HG02759 (cell line): ENCODE data around the gene DNAJC27.
"Not testable (repeated sequence)": the region's sequence is repeated elsewhere in the genome, so short reads cannot be mapped to it uniquely, and the experiment has no call there.

Experiments
- ATAC-seq: cut with Tn5 transposase; IDR thresholded peaks from one replicate; pipeline ENCODE4 v1.9.1; 2021; ENCODE audit warnings: mild to moderate bottlenecking, moderate library complexity; ENCODE audit not compliant: unreplicated experiment

Gene DNAJC27

DNA sequence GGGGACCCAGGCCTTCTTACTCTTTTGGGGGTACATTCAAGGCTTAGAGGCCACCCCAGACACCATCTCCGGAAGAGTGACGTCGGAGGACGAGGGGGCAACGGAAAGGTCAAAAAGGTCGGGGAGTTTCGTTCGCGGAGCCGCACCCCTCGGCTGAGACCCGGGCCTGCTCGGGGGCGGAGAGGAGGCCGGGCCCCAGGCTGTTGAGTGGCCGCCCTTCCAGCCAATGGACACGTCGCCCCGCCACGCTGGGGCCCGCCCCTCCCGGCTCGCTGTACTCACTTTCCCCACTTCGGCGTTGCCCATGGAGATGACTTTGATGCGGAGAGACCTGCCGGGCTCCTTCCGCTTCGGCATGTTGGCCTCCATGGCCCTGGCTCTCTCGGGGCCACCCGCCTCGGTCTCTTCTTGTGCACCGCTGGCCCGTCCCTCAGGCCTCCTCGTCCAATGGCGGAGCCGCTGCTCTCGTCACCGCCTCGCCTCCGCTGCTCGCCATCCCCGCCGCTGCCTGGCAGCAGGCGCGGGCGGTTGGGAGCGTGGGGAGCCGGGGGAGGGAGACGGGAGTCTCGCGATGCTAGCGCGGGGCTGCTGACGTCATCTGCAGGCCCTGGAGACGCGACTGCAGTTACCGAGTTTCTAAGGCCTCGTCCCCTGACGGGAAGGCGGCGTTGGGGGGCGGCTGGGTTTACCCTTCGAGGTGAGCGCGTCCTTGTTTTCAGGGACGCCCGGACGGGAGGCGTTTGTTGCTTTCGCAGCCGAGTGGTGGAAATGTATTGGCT is at the start of gene DNAJC27:
TSS of gene DNAJC27 (minus strand) at position 420 of the 779 bp plus-strand sequence. CDS start at position 369, 51 bp downstream.
- peak; percentile 94 for ATAC-seq

DNA sequence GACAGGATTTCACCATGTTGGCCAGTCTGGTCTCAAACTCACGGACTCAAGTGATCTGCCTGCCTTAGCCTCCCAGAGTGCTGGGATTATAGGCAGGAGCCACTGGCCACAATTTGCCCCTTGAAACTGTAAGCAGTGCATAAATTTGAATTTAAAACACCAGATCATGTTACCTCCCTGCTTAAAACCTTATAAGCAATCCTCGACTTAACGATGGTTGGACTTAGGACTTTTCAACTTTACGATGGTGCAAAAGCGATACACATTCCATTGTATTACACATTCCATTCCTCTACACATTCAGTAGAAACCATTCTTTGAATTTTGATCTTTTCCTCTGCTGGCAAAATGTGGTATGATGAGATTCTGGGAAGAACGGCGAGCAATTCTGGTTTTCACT is 46.9 kb upstream of the DNAJC27 start:
- no peak for ATAC-seq

GRCh38 chr2:25014631-25015030 is 42.9 kb upstream of the DNAJC27 start:
- ATAC-seq: no peak

GRCh38 chr2:25011342-25011741 is 39.6 kb upstream of the DNAJC27 start:
- not testable (repeated sequence) for ATAC-seq

DNA sequence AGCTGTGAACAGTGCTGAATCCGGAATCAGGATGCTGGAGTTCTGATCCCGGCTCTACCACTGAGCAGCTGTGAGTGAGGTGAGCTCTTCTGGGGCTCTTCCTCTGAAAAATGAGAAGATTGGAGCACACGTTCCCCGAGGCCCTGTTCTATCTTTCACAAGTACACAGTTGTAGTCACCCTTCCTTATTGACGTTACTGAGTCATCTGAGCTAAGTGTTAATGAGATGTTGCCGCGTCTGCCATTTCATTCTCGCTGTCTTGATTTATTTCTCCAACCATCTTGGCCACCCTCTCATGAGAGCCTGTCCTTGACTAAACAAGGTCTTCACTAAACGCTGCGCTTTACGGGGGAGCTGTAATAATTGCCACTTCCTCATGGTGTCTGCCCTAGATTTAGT is 38.2 kb upstream of the DNAJC27 start:
- no peak for ATAC-seq

GRCh38 chr2:25002066-25002465 is 30.3 kb upstream of the DNAJC27 start:
- ATAC-seq: no peak

GRCh38 chr2:25001325-25001637 is 29.5 kb upstream of the DNAJC27 start:
- no peak for ATAC-seq

- no peak for ATAC-seq
Observed at GRCh38 chr2:25000503-25001324, 29.0 kb upstream of the DNAJC27 start.

DNA sequence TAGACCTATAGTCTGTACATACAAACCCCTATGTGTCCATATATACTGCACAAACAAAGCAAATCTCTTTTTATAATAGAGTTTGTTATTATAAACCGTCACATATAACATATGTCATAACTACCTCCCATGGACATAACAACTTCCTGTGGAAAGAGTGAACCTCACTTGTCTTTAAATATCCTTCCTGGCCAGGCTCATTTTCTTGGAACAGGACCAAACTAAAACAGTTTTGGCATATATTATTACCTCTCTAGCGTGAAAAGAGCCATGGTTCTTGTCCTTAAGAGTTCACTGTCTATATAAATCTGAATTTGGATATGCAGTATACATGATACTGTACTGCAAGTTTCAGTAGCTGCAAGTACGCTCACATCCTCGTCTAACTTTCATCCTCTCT is 28.3 kb upstream of the DNAJC27 start:
- no peak for ATAC-seq

GRCh38 chr2:24999097-24999496 is 27.3 kb upstream of the DNAJC27 start:
- ATAC-seq: not testable (repeated sequence)

GRCh38 chr2:24994146-24994724 is 22.5 kb upstream of the DNAJC27 start:
- no peak for ATAC-seq

GRCh38 chr2:24993406-24994145 is 21.8 kb upstream of the DNAJC27 start:
- ATAC-seq: no peak

DNA sequence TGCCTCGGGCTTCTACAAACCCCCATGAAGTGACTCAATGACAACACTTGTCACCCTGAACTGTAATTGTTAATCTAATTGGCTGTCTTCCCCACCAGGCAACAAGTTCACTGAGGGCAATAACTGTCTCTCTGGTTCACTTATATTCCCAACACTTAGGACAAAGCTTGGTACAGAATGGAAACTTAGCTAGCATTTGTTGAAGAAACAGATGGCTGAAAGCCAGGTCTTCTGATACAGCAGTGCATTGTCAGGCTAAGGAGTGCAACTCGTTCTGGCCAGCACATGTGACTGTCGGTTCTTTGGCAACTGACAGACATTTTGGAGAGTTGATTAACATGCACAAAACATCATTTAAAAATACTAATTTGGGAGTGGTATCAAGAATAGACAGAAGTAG is 14.6 kb upstream of the DNAJC27 start:
- ATAC-seq: no peak

DNA sequence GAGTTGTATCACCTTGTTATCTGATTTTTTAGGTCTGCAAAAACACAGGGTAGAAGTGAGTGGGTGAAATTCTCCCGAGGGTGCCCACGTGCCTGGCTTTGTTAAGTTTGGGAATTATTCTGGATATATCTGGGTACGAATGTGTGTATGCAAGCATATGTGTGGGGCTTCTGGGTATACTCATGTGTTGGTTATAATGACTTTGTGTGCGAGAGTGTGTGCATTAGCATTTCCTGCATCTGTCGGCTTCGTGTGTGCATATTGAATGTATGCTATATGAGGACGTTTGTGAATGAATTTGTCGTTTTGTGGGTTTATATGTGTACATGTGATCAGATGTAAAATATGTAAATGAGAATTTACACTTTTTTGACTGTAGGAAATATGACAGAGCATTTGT is 13.8 kb upstream of the DNAJC27 start:
- ATAC-seq: no peak

DNA sequence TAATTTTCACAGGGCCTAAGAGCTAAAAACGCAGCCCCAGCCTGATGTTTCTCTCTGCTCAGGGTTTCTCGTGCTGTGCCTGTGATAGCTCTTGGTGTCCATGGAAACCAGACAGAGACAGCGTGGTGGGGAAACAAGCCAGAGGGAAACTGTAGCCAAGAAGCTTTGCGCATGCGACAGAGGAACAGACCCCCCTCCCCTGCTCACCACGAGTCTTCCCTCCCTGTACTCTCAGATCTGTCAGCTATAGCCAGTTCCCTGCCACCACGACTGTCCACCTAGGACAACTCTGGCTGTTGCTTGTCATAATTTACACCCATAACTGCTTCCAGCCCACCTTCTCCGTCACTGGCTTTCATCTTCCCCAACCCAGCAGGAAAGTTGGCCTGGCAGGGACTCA is 13.2 kb upstream of the DNAJC27 start:
- no peak for ATAC-seq

DNA sequence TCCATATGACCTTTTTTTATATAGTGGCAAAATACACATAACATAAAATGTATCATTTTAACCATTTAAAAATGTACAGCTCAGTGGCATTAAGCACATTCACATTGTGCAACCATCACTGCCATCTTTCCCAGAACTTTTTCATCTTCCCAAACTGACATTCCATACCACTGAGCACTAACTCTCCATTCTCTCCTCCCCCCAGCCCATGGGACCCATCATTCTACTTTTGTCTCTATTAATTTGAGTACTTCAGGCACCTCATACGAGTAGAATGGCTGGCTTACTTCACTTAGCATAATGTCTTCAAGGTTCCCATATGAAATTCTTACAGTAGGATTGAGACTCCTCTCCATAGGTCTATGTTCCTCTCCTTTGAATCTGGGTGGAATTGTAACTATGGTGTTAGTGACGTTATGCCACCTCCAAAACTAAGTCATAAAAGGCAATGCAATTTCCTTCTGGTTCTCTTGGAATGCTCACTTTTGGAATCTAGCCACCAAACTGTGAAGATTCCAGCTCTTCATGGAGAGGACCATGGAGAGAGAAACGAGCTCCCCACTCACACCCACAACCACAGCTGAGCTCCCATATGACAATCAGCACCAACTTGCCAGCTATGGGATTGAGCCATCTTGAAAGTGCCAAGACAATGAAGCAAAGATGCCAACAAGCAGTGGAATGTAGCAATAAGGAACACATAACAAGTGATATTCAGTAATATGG is 9.8 kb upstream of the DNAJC27 start:
- no peak for ATAC-seq

DNA sequence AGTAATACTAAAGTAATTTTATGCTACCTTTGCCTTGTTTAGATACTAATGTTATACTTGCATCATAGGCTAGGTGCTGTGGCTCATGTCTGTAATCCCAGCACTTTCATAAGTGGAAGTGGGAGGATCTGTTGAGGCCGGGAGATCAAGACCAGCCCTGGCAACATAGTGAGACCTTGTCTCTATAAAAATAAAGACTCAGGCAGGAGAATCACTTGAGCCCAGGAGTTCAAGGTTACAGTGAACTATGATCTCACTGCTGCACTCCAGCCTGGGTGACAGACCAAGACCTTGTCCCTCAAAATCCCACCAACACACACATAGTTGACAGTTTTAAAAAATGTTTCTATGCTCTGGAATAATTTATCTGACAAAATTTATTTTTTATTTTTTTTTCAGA is 6.9 kb upstream of the DNAJC27 start:
- no peak for ATAC-seq

DNA sequence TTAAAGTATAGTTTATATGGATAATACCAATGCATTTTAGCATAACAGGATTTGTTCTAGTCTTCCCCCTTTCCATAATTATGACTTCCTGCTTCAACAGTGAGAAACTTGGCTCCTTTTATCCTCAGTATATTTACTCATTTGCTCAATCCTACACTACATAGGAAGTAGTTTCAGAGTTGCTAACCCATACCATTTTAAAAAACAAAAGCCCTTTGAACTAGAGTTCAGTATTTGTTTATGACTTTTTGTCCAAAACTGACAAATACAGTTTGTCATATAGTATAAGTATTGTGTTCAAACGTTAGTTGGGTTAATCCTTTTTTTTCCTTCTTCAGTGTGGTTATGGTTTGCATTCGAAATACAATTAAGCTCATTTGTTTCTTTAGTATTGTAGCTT is 5.9 kb upstream of the DNAJC27 start:
- ATAC-seq: no peak

GRCh38 chr2:24973812-24974211 is 2.1 kb upstream of the DNAJC27 start:
- no peak for ATAC-seq

DNA sequence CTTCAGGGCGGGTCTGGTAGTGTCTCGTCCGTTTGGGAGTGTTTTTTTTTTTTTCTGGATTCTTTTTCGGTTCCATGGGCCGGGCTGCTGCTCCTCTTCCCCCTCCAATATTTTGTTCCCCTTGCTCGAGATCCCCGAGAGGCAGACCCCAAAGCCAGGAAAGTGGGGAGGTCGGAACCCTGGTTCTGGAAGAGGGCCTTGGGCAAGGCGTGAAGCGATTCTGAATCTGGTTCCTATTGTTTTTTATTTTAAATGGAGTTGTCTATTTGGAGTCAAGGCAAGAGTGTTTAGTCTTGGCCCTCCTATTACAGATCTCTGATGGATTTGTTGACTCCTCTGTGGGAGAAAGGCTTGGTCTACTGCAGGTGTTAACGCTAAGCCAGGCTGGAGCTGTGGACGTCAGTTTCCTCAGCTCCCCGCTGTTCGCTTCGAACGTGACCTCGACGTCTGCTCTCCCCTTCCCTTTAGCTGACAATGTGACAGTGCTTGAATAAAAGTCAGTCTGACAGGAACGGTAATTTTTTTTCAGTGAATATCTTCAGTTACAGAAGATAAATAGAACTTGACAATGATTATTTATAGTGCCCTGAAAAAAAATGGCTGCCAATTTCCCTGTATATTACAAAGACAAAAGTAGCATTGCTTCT is 683 bp upstream of the DNAJC27 start:
- ATAC-seq: no peak
